HepG2 (cell line): ENCODE measurements around the gene ARIH2. TPM values are rescaled to one million over a fixed set of nuclear protein-coding genes. Genes with fewer than 3 reads are reported as not detected.

ENCODE experiments used
- DMTF1 ChIP-seq: sonication (generic); formaldehyde crosslinking; IDR thresholded peaks from 2 replicates; pipeline ENCODE4 v1.4.0; 2020; ENCODE audit warnings: mild to moderate bottlenecking, missing genetic modification reagents
- ELF4 ChIP-seq: sonication (generic); formaldehyde crosslinking; IDR thresholded peaks from 2 replicates; pipeline ENCODE4 v1.5.0; 2020; ENCODE audit warnings: missing genetic modification reagents, mild to moderate bottlenecking, moderate library complexity, borderline replicate concordance
- FOXM1 ChIP-seq: sonication (generic); formaldehyde crosslinking; IDR thresholded peaks from 2 replicates; pipeline ENCODE4 v1.5.0; 2020; ENCODE audit warnings: missing genetic modification reagents
- PITX1 ChIP-seq: sonication (generic); formaldehyde crosslinking; IDR thresholded peaks from 2 replicates; pipeline ENCODE4 v1.5.1; 2020; ENCODE audit warnings: mild to moderate bottlenecking, missing genetic modification reagents
- SALL2 ChIP-seq: sonication (generic); formaldehyde crosslinking; IDR thresholded peaks from 2 replicates; pipeline ENCODE4 v1.8.1; 2023; ENCODE audit warnings: mild to moderate bottlenecking, missing genetic modification reagents, inconsistent platforms
- SNAI1 ChIP-seq: sonication (generic); formaldehyde crosslinking; IDR thresholded peaks from 2 replicates; pipeline ENCODE4 v1.5.0; 2020; ENCODE audit warnings: mild to moderate bottlenecking, missing genetic modification reagents, borderline replicate concordance
- ZNF160 ChIP-seq: sonication (generic); formaldehyde crosslinking; IDR thresholded peaks from 2 replicates; pipeline ENCODE4 v1.8.0; 2022; ENCODE audit warnings: mild to moderate bottlenecking, inconsistent platforms, missing genetic modification reagents
- ZNF44 ChIP-seq: sonication (generic); formaldehyde crosslinking; IDR thresholded peaks from 2 replicates; pipeline ENCODE4 v1.5.1; 2020; ENCODE audit warnings: mild to moderate bottlenecking, missing genetic modification reagents
- ZNF674 ChIP-seq: sonication (generic); formaldehyde crosslinking; IDR thresholded peaks from 2 replicates; pipeline ENCODE4 v1.5.0; 2020; ENCODE audit warnings: low read depth, mild to moderate bottlenecking, missing genetic modification reagents
- ZNF780A ChIP-seq: sonication (generic); formaldehyde crosslinking; IDR thresholded peaks from 2 replicates; pipeline ENCODE4 v1.8.0; 2022; ENCODE audit warnings: mild to moderate bottlenecking, missing genetic modification reagents, moderate library complexity
- polyA plus RNA-seq, 8 experiments: library from polyadenylated mRNA; depleted of rRNA in 3 of 8; stranded (reverse) in 7 of 8; unstranded in 1 of 8; fragments of >200 nt; fragmentation: Illumina TruSeq in 4 of 8; extraction: Trizol in 4 of 8; gene quantifications; 2 replicates each; pipeline versions ENCODE4 v1.2.1 to v1.2.3, GENCODE V29; 2011 to 2016; ENCODE audit warnings: low read depth in 4 of 8, missing spikeins in 1 of 8, mixed read lengths in 1 of 8; ENCODE audit not compliant: insufficient read depth in 1 of 8
- total RNA-seq, 5 experiments: library from RNA; depleted of rRNA; stranded (reverse); fragments of >200 nt; fragmentation: Illumina TruSeq; extraction: Trizol; gene quantifications; 2 replicates each; pipeline ENCODE4 v1.2.3, GENCODE V29; 2016; ENCODE audit warnings: low read depth in 1 of 5
- TF ChIP-seq, protein P1 (sequence below): sonication (generic); formaldehyde crosslinking; IDR thresholded peaks from 2 replicates; pipeline ENCODE4 v1.5.0; 2020; ENCODE audit warnings: mild to moderate bottlenecking, missing genetic modification reagents

The ARIH2 gene
- total and polyA plus RNA-seq, 2 of the 13 experiments (the other 11 are each of a cell fraction or from before 2014, with no cell fraction given) = 64.8 to 83.3 TPM

GRCh38 chr3:48982686-48983085 is 64.0 kb downstream of the ARIH2 start (continued):
- TF ChIP-seq, protein P1, sequence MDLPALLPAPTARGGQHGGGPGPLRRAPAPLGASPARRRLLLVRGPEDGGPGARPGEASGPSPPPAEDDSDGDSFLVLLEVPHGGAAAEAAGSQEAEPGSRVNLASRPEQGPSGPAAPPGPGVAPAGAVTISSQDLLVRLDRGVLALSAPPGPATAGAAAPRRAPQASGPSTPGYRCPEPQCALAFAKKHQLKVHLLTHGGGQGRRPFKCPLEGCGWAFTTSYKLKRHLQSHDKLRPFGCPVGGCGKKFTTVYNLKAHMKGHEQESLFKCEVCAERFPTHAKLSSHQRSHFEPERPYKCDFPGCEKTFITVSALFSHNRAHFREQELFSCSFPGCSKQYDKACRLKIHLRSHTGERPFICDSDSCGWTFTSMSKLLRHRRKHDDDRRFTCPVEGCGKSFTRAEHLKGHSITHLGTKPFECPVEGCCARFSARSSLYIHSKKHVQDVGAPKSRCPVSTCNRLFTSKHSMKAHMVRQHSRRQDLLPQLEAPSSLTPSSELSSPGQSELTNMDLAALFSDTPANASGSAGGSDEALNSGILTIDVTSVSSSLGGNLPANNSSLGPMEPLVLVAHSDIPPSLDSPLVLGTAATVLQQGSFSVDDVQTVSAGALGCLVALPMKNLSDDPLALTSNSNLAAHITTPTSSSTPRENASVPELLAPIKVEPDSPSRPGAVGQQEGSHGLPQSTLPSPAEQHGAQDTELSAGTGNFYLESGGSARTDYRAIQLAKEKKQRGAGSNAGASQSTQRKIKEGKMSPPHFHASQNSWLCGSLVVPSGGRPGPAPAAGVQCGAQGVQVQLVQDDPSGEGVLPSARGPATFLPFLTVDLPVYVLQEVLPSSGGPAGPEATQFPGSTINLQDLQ = no peak
- TF ChIP-seq SNAI1 (CRISPR knock-in tag) (no peak), ZNF780A (CRISPR knock-in tag) (no peak), ZNF160 (no peak), SALL2 (CRISPR knock-in tag) (no peak), PITX1 (CRISPR knock-in tag) (no peak), ZNF44 (CRISPR knock-in tag) (no peak), DMTF1 (CRISPR knock-in tag) (no peak), ZNF674 (no peak), FOXM1 (CRISPR knock-in tag) (no peak), ELF4 (no peak)
- TF ChIP-seq, all 625 proteins: peak for 0
